Neutrophil (primary cell): Measurements from ENCODE around the gene WIPF2.
A peak's percentile ranks its signal among the peaks of the same experiment; 100 is the strongest.
"Not testable (repeated sequence)": the region's sequence is repeated elsewhere in the genome, so short reads cannot be mapped to it uniquely, and the experiment has no call there.

ENCODE experiments used
- H3K27ac ChIP-seq: fragments of 200-600 bp; sonication (generic); 2 replicates; pipeline ENCODE4 v1.5.1; 2016; ENCODE audit warnings: mild to moderate bottlenecking, moderate library complexity
- H3K27me3 ChIP-seq: fragments of 200-600 bp; sonication (generic); 2 replicates; pipeline ENCODE4 v1.6.0; 2016; ENCODE audit warnings: mild to moderate bottlenecking
- H3K36me3 ChIP-seq: fragments of 200-600 bp; sonication (generic); 2 replicates; pipeline ENCODE4 v1.5.1; 2017
- H3K4me1 ChIP-seq, 2 experiments: fragments of 200-600 bp in 1 of 2; sonication (generic) in 1 of 2; 1 replicate in 1 of 2; 2 replicates in 1 of 2; pipeline versions ENCODE4 v1.5.1 to v1.6.1; 2013 to 2016; ENCODE audit warnings: low read depth in 1 of 2, low read length in 1 of 2, mild to moderate bottlenecking in 1 of 2, moderate library complexity in 1 of 2; ENCODE audit not compliant: control insufficient read depth in 1 of 2, insufficient read depth in 1 of 2
- H3K4me3 ChIP-seq, 2 experiments: fragments of 200-600 bp in 1 of 2; sonication (generic) in 1 of 2; 1 replicate in 1 of 2; 2 replicates in 1 of 2; pipeline ENCODE4 v1.5.1; 2013 to 2016; ENCODE audit warnings: low read depth in 1 of 2, low read length in 1 of 2, mild to moderate bottlenecking in 1 of 2, moderate library complexity in 1 of 2
- H3K9me3 ChIP-seq: fragments of 200-600 bp; sonication (generic); 2 replicates; pipeline ENCODE4 v1.5.1; 2016
- TF ChIP-seq, protein P1 (sequence below): fragments of 200-600 bp; sonication (generic); IDR thresholded peaks from 2 replicates; pipeline ENCODE4 v1.5.1; 2016; ENCODE audit warnings: antibody characterized with exemption

Gene WIPF2

DNA sequence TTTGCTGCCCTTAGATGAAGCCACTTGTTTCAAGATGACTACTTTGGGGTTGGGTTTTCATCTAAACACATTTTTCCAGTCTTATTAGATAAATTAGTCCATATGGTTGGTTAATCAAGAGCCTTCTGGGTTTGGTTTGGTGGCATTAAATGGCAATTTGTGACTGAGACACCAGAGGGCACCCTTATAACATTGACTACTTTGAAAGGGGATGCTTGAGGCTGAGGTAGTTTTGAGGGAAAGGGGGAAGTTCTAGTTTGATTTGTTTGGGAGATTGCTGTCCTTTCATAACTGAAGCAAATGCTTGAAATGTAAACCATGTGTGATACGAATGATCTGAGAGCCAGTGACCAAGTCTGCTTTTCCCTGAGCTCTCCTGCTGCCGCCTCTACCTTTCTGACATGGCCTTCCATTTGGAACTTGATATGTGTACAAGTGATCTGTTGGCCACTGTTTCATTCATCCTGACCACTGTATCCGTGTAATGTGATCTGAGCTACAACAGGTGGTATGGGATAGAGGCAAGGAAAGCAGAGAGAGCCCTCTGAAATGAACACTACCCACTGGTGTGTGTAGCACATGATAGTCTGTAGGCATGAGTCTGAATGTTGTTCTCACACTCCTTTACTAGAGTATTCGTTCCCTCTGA is 84.0 kb downstream of the WIPF2 start:
- H3K36me3 ChIP-seq: no peaks in the 10 kb centered on the region
- peak overlapping the region in 1 of 2 experiments; percentile 13 for H3K4me3 ChIP-seq
- H3K9me3 ChIP-seq: no peaks in the 10 kb centered on the region
- no peaks in the 10 kb centered on the region for H3K27me3 ChIP-seq
- H3K4me1 ChIP-seq: peaks cover 22 to 24% of the 10 kb centered on the region in 2 experiments
- peak overlapping the region; percentile 39 for H3K27ac ChIP-seq
- TF ChIP-seq, protein P1, sequence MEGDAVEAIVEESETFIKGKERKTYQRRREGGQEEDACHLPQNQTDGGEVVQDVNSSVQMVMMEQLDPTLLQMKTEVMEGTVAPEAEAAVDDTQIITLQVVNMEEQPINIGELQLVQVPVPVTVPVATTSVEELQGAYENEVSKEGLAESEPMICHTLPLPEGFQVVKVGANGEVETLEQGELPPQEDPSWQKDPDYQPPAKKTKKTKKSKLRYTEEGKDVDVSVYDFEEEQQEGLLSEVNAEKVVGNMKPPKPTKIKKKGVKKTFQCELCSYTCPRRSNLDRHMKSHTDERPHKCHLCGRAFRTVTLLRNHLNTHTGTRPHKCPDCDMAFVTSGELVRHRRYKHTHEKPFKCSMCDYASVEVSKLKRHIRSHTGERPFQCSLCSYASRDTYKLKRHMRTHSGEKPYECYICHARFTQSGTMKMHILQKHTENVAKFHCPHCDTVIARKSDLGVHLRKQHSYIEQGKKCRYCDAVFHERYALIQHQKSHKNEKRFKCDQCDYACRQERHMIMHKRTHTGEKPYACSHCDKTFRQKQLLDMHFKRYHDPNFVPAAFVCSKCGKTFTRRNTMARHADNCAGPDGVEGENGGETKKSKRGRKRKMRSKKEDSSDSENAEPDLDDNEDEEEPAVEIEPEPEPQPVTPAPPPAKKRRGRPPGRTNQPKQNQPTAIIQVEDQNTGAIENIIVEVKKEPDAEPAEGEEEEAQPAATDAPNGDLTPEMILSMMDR: peak; percentile 88

DNA sequence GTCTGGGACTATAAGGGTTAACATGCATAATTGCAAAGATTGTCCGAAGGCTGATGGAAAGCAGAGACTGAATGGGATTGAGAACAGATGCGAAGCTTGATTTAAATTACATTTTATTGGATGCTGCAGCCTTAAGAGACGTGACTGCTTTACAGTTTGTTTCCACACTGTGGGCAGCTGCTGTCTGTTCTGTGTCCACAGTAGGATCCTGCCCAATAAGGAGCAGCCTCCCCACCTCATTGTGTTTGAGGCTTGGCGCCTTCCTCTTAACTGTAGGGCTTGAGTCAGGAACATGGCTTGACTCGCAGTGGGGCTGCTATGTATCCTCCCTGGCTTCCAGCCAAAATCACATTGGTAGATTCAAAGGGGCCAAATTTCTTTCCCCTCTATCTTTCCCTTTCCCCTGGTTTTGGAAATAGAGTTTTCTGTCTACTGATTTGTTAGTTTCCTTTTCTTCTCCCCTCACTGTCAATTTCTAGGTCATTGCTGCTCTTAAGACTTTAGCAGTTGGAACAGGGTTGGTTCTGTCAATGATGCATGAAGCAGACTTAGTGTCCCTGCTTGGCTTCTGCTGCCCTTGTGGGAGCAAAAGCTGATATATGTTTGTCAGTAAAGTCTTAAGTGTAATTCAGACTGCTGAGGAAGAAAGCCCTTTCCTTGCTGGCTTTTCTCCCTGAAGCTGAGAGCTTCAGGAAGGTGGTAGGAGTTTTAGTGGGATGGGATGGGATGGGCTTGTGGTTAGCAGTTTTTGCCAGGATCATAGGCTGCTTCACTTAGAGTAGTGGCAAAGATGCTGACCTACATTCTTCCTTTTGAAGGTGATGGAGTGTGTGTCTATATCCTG is 84.8 kb downstream of the WIPF2 start:
- Histone ChIP-seq H3K27me3 (no peaks in the 10 kb centered on the region), H3K36me3 (no peaks in the 10 kb centered on the region), H3K27ac (peak overlapping the region; percentile 39), H3K4me3 (no peak overlapping the region), H3K4me1 (peaks cover 30 to 32% of the 10 kb centered on the region in 2 experiments), H3K9me3 (no peaks in the 10 kb centered on the region)
- TF ChIP-seq, protein P1: no peak

DNA sequence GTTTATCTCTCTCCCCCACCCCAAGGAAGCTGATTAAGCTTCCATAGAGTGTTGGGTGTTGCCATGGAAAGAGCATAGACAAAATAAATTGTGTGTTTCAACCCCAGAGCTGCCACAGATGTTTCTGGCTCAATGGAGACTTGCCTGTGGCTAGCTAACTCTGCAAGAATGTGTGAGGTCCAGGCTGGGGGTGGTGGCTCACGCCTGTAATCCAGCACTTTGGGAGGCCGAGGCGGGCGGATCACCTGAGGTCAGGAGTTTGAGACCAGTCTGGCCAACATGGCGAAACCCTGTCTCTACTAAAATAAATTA is 85.4 kb downstream of the WIPF2 start:
- not testable (repeated sequence) for H3K36me3 ChIP-seq, H3K4me3 ChIP-seq, H3K27me3 ChIP-seq, H3K9me3 ChIP-seq
- peak overlapping the region; percentile 39 for H3K27ac ChIP-seq
- H3K4me1 ChIP-seq: peaks cover 36 to 38% of the 10 kb centered on the region in 2 experiments

- peaks cover 40 to 41% of the 10 kb centered on the region in 2 experiments for H3K4me1 ChIP-seq
- not testable (repeated sequence) for H3K9me3 ChIP-seq, H3K27ac ChIP-seq, H3K36me3 ChIP-seq, H3K27me3 ChIP-seq, H3K4me3 ChIP-seq
Measured at GRCh38 chr17:40304866-40305265, 85.8 kb downstream of the WIPF2 start.

DNA sequence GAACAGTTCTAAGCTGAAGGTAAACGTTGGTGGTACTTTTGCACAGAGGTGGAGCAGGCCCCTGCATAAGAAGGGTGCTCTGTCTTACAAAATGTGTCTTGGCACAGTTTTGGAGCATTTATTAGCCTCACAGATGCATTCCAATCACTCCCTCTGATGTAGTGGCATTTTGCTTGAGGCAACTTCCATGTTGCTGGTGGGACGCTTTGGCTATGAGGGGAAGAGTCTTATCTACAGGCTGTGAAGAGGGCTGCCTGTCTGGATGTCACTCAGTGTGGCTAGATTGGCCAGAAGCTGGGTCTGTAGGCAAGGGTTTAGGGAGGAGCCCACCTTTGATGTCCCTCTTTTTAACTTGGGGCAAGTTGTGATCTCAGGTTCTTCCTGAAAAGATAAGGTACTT is 87.3 kb downstream of the WIPF2 start:
- TF ChIP-seq, protein P1: no peak
- H3K27me3 ChIP-seq: no peaks in the 10 kb centered on the region
- H3K36me3 ChIP-seq: no peaks in the 10 kb centered on the region
- H3K4me3 ChIP-seq: no peak overlapping the region
- no peak overlapping the region for H3K27ac ChIP-seq
- H3K4me1 ChIP-seq: peaks cover 55 to 57% of the 10 kb centered on the region in 2 experiments
- H3K9me3 ChIP-seq: no peaks in the 10 kb centered on the region

- no peaks in the 10 kb centered on the region for H3K9me3 ChIP-seq
- H3K27ac ChIP-seq: peak overlapping the region; percentile 64
- H3K4me3 ChIP-seq: no peak overlapping the region
- no peaks in the 10 kb centered on the region for H3K27me3 ChIP-seq
- no peaks in the 10 kb centered on the region for H3K36me3 ChIP-seq
- TF ChIP-seq, protein P1: no peak
- peaks cover 63 to 64% of the 10 kb centered on the region in 2 experiments for H3K4me1 ChIP-seq
Measured at GRCh38 chr17:40307001-40307730, 88.1 kb downstream of the WIPF2 start.
